ENCODE measurements around the gene DERA.

DNA sequence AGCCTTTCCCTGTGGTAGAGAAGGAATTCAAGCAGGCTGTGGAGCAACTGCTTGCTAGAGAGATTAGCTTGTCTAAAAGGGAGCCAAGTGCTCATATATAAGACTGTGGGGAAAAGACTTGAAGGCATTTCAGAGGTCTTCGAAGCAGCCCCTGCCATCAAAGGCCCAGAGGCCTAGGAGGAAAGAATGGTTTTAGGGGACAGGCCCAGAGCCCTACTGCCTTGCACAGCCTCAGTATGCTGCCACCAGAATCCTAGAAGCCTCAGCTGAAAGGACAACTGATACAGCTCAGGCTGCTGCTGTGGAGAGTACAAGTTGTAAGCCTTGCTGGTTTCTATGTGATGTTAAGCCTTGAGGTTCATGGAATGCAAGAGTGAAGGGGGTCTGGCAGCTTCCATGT, 109.9 kb downstream of the DERA start:
- TF ChIP-seq CTCF (IDR thresholded peaks at IDR 0.05) = no peak
- no peak for TF ChIP-seq POLR2A (IDR thresholded peaks at IDR 0.05)
